Fibroblast of lung (primary cell): ENCODE data around the gene FMNL2. TPM values are rescaled to one million over a fixed set of nuclear protein-coding genes. Genes with fewer than 3 reads are reported as not detected.

ENCODE experiments used
- DNase-seq, 2 donors: peaks; one replicate each; pipeline versions ENCODE4 v3.0.0 to v3.0.0-alpha.2; 2010; ENCODE audit warnings: low read depth in 2 of 2
- H2AFZ ChIP-seq: 2 replicates; pipeline ENCODE4 v1.5.1; 2012; ENCODE audit warnings: low read length, control low read depth, inconsistent platforms
- H3K27ac ChIP-seq: 2 replicates; pipeline ENCODE4 v1.5.1; 2011; ENCODE audit warnings: low read length, control low read depth; ENCODE audit not compliant: insufficient read depth
- H3K27me3 ChIP-seq: 2 replicates; pipeline ENCODE4 v1.5.1; 2011; ENCODE audit warnings: mild to moderate bottlenecking, low read length; ENCODE audit not compliant: control insufficient read depth, insufficient read depth
- H3K36me3 ChIP-seq: 2 replicates; pipeline ENCODE4 v1.5.1; 2011; ENCODE audit warnings: low read length; ENCODE audit not compliant: control insufficient read depth, insufficient read depth
- H3K4me1 ChIP-seq: 2 replicates; pipeline ENCODE4 v1.5.1; 2011; ENCODE audit warnings: low read length; ENCODE audit not compliant: control insufficient read depth, insufficient read depth; ENCODE audit errors: extremely low read depth
- H3K4me2 ChIP-seq: 2 replicates; pipeline ENCODE4 v1.5.1; 2011; ENCODE audit warnings: low read length, control low read depth; ENCODE audit not compliant: insufficient read depth; ENCODE audit errors: extremely low read depth
- H3K4me3 ChIP-seq, 4 experiments: fragments of 200-600 bp in 1 of 4; sonication (generic) in 1 of 4; replicated peaks in 1 of 4; 2 replicates each; pipeline ENCODE4 v1.5.1; 2011 to 2016; ENCODE audit warnings: low read length in 4 of 4, low read depth in 3 of 4, mild to moderate bottlenecking in 3 of 4, control low read depth in 2 of 4, inconsistent platforms in 1 of 4, mixed read lengths in 1 of 4; ENCODE audit not compliant: insufficient read depth in 1 of 4; ENCODE audit errors: control extremely low read depth in 1 of 4
- H3K79me2 ChIP-seq: 2 replicates; pipeline ENCODE4 v1.5.1; 2012; ENCODE audit warnings: mild to moderate bottlenecking, low read length, inconsistent platforms; ENCODE audit not compliant: control insufficient read depth, insufficient read depth
- H3K9ac ChIP-seq: 2 replicates; pipeline ENCODE4 v1.5.1; 2011; ENCODE audit warnings: mild to moderate bottlenecking, low read length, control low read depth; ENCODE audit not compliant: insufficient read depth
- H3K9me3 ChIP-seq: 2 replicates; pipeline ENCODE4 v1.5.1; 2012; ENCODE audit warnings: low read depth, low read length; ENCODE audit not compliant: control insufficient read depth, insufficient read depth
- H4K20me1 ChIP-seq: 2 replicates; pipeline ENCODE4 v1.5.1; 2011; ENCODE audit warnings: low read length; ENCODE audit not compliant: control insufficient read depth, insufficient read depth; ENCODE audit errors: extremely low read depth
- EZH2 ChIP-seq: IDR thresholded peaks from 2 replicates; pipeline ENCODE4 v1.5.1; 2012; ENCODE audit warnings: low read length, control low read depth, mild to moderate bottlenecking; ENCODE audit errors: missing control alignments
- polyA plus RNA-seq, 2 donors: library from polyadenylated mRNA; depleted of rRNA in 1 of 2; stranded (reverse) in 1 of 2; unstranded in 1 of 2; fragments of >200 nt; gene quantifications; 2 replicates each; pipeline ENCODE4 v1.2.1, GENCODE V29; 2011 to 2012; ENCODE audit warnings: missing spikeins in 1 of 2
- total RNA-seq: library from RNA; depleted of rRNA; stranded (reverse); fragments of >200 nt; gene quantifications from 2 replicates; pipeline ENCODE4 v1.2.1, GENCODE V29; 2014
- TF ChIP-seq, protein P1 (sequence below), 2 donors: IDR thresholded peaks in 1 of 2; conservative IDR thresholded peaks in 1 of 2; 1 replicate in 1 of 2; 2 replicates in 1 of 2; pipeline ENCODE4 v1.5.1; 2011 to 2012; ENCODE audit warnings: low read length in 2 of 2, control low read depth in 1 of 2, inconsistent platforms in 1 of 2, low read depth in 1 of 2, mild to moderate bottlenecking in 1 of 2

Gene FMNL2
- total and polyA plus RNA-seq, 2 donors (not counting 1 experiment from before 2014, with no cell fraction given) = 12.0 to 30.2 TPM

GRCh38 chr2:152441961-152442360 is 107.0 kb downstream of the FMNL2 start:
- Histone ChIP-seq H3K4me2 (no peak overlapping the region), H3K79me2 (peaks cover under 1% of the 10 kb centered on the region), H3K36me3 (no peaks in the 10 kb centered on the region), H3K27me3 (no peaks in the 10 kb centered on the region), H3K4me1 (peaks cover 7% of the 10 kb centered on the region), H4K20me1 (no peaks in the 10 kb centered on the region), H3K9ac (no peak overlapping the region), H2AFZ (no peak overlapping the region), H3K27ac (no peak overlapping the region), H3K9me3 (no peaks in the 10 kb centered on the region), H3K4me3 (no peak overlapping the region)
- DNase-seq = no peak
- TF ChIP-seq EZH2 = no peak
- TF ChIP-seq, protein P1, sequence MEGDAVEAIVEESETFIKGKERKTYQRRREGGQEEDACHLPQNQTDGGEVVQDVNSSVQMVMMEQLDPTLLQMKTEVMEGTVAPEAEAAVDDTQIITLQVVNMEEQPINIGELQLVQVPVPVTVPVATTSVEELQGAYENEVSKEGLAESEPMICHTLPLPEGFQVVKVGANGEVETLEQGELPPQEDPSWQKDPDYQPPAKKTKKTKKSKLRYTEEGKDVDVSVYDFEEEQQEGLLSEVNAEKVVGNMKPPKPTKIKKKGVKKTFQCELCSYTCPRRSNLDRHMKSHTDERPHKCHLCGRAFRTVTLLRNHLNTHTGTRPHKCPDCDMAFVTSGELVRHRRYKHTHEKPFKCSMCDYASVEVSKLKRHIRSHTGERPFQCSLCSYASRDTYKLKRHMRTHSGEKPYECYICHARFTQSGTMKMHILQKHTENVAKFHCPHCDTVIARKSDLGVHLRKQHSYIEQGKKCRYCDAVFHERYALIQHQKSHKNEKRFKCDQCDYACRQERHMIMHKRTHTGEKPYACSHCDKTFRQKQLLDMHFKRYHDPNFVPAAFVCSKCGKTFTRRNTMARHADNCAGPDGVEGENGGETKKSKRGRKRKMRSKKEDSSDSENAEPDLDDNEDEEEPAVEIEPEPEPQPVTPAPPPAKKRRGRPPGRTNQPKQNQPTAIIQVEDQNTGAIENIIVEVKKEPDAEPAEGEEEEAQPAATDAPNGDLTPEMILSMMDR (conservative IDR thresholded peaks at IDR 0.05 in 1 of 2, IDR thresholded peaks at IDR 0.05 in 1 of 2; ENCODE audit: low read depth in 1 of 2, low read length in 2 of 2) = no peak

GRCh38 chr2:152443771-152444170 is 108.8 kb downstream of the FMNL2 start:
- peak; percentile 53 to 69 for DNase-seq
- TF ChIP-seq, protein P1 (conservative IDR thresholded peaks at IDR 0.05 in 1 of 2, IDR thresholded peaks at IDR 0.05 in 1 of 2; ENCODE audit: low read depth in 1 of 2, low read length in 2 of 2) = no peak
- no peak for TF ChIP-seq EZH2
- Histone ChIP-seq H2AFZ (no peak overlapping the region), H3K4me3 (no peak overlapping the region), H3K36me3 (no peaks in the 10 kb centered on the region), H4K20me1 (no peaks in the 10 kb centered on the region), H3K4me2 (no peak overlapping the region), H3K4me1 (peaks cover 7% of the 10 kb centered on the region), H3K9me3 (no peaks in the 10 kb centered on the region), H3K9ac (no peak overlapping the region), H3K27ac (no peak overlapping the region), H3K79me2 (peaks cover 4% of the 10 kb centered on the region), H3K27me3 (no peaks in the 10 kb centered on the region)

GRCh38 chr2:152444448-152444847 is 109.5 kb downstream of the FMNL2 start:
- Histone ChIP-seq H3K4me1 (peaks cover 7% of the 10 kb centered on the region), H2AFZ (no peak overlapping the region), H3K4me2 (no peak overlapping the region), H3K36me3 (no peaks in the 10 kb centered on the region), H3K9me3 (no peaks in the 10 kb centered on the region), H3K9ac (no peak overlapping the region), H3K27me3 (no peaks in the 10 kb centered on the region), H4K20me1 (no peaks in the 10 kb centered on the region), H3K27ac (no peak overlapping the region), H3K4me3 (no peak overlapping the region), H3K79me2 (peaks cover 6% of the 10 kb centered on the region)
- no peak for DNase-seq
- TF ChIP-seq, protein P1 (conservative IDR thresholded peaks at IDR 0.05 in 1 of 2, IDR thresholded peaks at IDR 0.05 in 1 of 2; ENCODE audit: low read depth in 1 of 2, low read length in 2 of 2) = no peak
- no peak for TF ChIP-seq EZH2
